Endothelial cell of umbilical vein (primary cell): ENCODE results near the gene IFITM5. TPM values are rescaled to one million over a fixed set of nuclear protein-coding genes. Genes with fewer than 3 reads are reported as not detected.

ENCODE experiments used
- BruUV-seq: library from RNA; stranded (reverse); fragments of 400-500 nt; replicated peaks from 2 replicates; lab custom pipeline; 2021; lab: Mats Ljungman, UMichigan
- CTCF ChIA-PET: fragments of 300-600, 350-600 bp; sonication (Branson Sonifier 250); formaldehyde crosslinking; loops from one replicate; lab custom pipeline; 2021; ENCODE audit warnings: antibody characterized with exemption, inconsistent platforms; lab: Charles Lee
- POLR2A ChIA-PET: fragments of 300-600, 350-600 bp; sonication (Branson Sonifier 250); formaldehyde crosslinking; loops from one replicate; lab custom pipeline; 2021; ENCODE audit warnings: antibody characterized with exemption, inconsistent platforms; lab: Charles Lee
- DNase-seq: peaks from one replicate; pipeline ENCODE4 v3.0.0-alpha.2; 2011; ENCODE audit warnings: low read depth, low spot score
- FAIRE-seq: peaks from 2 replicates; lab custom pipeline; 2011; peaks lifted over from hg19 to GRCh38; lab: Jason Lieb, UNC
- H2AFZ ChIP-seq: 2 replicates; pipeline ENCODE4 v1.6.0; 2012; ENCODE audit warnings: low read depth, low read length, control low read depth, inconsistent platforms
- H3K27ac ChIP-seq: 2 replicates; pipeline ENCODE4 v1.5.1; 2011; ENCODE audit warnings: low read depth, mild to moderate bottlenecking, control low read depth, low read length, moderate library complexity; ENCODE audit not compliant: insufficient read depth
- H3K27me3 ChIP-seq, 2 experiments: 2 replicates each; pipeline versions ENCODE4 v1.6.0 to v1.6.1; 2011; ENCODE audit warnings: low read length in 2 of 2, mixed read lengths in 1 of 2; ENCODE audit not compliant: control insufficient read depth in 2 of 2, insufficient read depth in 2 of 2
- H3K36me3 ChIP-seq, 2 experiments: 2 replicates in 1 of 2; 3 replicates in 1 of 2; pipeline ENCODE4 v1.5.1; 2011; ENCODE audit warnings: low read length in 2 of 2, mild to moderate bottlenecking in 1 of 2, moderate library complexity in 1 of 2; ENCODE audit not compliant: control insufficient read depth in 2 of 2, insufficient read depth in 2 of 2; ENCODE audit errors: extremely low read depth in 1 of 2
- H3K4me1 ChIP-seq: 3 replicates; pipeline ENCODE4 v1.5.1; 2011; ENCODE audit warnings: mild to moderate bottlenecking, low read length; ENCODE audit not compliant: control insufficient read depth, insufficient read depth; ENCODE audit errors: extremely low read depth
- H3K4me2 ChIP-seq: 2 replicates; pipeline ENCODE4 v1.6.1; 2011; ENCODE audit warnings: low read length, control low read depth, mixed read lengths; ENCODE audit not compliant: insufficient read depth
- H3K4me3 ChIP-seq, 3 experiments: fragments of 200-600 bp in 1 of 3; sonication (generic), shearing (Covaris generic) in 1 of 3; replicated peaks in 1 of 3; 2 replicates each; pipeline ENCODE4 v1.5.1; 2011 to 2016; ENCODE audit warnings: control low read depth in 3 of 3, low read length in 3 of 3, mild to moderate bottlenecking in 2 of 3, inconsistent platforms in 1 of 3, low read depth in 1 of 3, moderate library complexity in 1 of 3; ENCODE audit not compliant: insufficient read depth in 1 of 3
- H3K79me2 ChIP-seq: 2 replicates; pipeline ENCODE4 v1.6.0; 2012; ENCODE audit warnings: low read length, inconsistent platforms; ENCODE audit not compliant: control insufficient read depth, insufficient read depth
- H3K9ac ChIP-seq: replicated peaks from 2 replicates; pipeline ENCODE3; 2011; ENCODE audit warnings: low read length, control low read depth; ENCODE audit not compliant: insufficient read depth; ENCODE audit errors: extremely low read depth
- H3K9me1 ChIP-seq: replicated peaks from 3 replicates; pipeline ENCODE4 v1.6.0; 2011; ENCODE audit warnings: mild to moderate bottlenecking, low read length; ENCODE audit not compliant: control insufficient read depth, insufficient read depth; ENCODE audit errors: extremely low read depth
- H3K9me3 ChIP-seq: replicated peaks from 2 replicates; pipeline ENCODE4 v1.5.1; 2012; ENCODE audit warnings: low read length, inconsistent platforms; ENCODE audit not compliant: control insufficient read depth, insufficient read depth
- H4K20me1 ChIP-seq: replicated peaks from 2 replicates; pipeline ENCODE3; 2011; ENCODE audit warnings: mild to moderate bottlenecking, low read length; ENCODE audit not compliant: control insufficient read depth, insufficient read depth; ENCODE audit errors: extremely low read depth
- EZH2 ChIP-seq: IDR thresholded peaks from 2 replicates; pipeline ENCODE4 v1.6.1; 2012; ENCODE audit warnings: borderline replicate concordance, low read depth, mild to moderate bottlenecking, moderate library complexity, low read length, inconsistent platforms; ENCODE audit not compliant: severe bottlenecking
- FOS ChIP-seq: IDR thresholded peaks from 2 replicates; pipeline ENCODE4 v1.6.1; 2011; ENCODE audit warnings: mild to moderate bottlenecking, low read length, moderate library complexity, borderline replicate concordance; ENCODE audit not compliant: insufficient read depth
- GATA2 ChIP-seq: IDR thresholded peaks from 2 replicates; pipeline ENCODE4 v1.7.0; 2011; ENCODE audit warnings: low read depth, mild to moderate bottlenecking, moderate library complexity, mixed read lengths, low read length; ENCODE audit not compliant: insufficient read length, insufficient read depth
- JUN ChIP-seq: IDR thresholded peaks from 2 replicates; pipeline ENCODE4 v1.6.1; 2011; ENCODE audit warnings: borderline replicate concordance, low read depth; ENCODE audit not compliant: insufficient read length, insufficient read depth
- MAX ChIP-seq: IDR thresholded peaks from 2 replicates; pipeline ENCODE4 v1.6.1; 2011; ENCODE audit not compliant: insufficient read depth, insufficient read length
- MYC ChIP-seq: IDR thresholded peaks from one replicate; pipeline ENCODE4 v1.6.1; 2011; ENCODE audit warnings: mild to moderate bottlenecking, low read depth, low read length
- POLR2A ChIP-seq: IDR thresholded peaks from 2 replicates; pipeline ENCODE4 v1.6.1; 2012; ENCODE audit warnings: low read depth, mild to moderate bottlenecking, control low read depth, low read length
- POLR2AphosphoS5 ChIP-seq: IDR thresholded peaks from 2 replicates; pipeline ENCODE4 v1.6.1; 2012; ENCODE audit warnings: low read depth, mild to moderate bottlenecking, control low read depth, low read length, moderate library complexity; ENCODE audit not compliant: insufficient read depth
- dilution Hi-C: fragments of 300-500 bp; cut with MboI; formaldehyde crosslinking; loops from one replicate; pipeline ENCODE4 v1.15.0; 2019; ENCODE audit warnings: low sequenced_read_pairs; ENCODE audit not compliant: extremely low pct_ligation_motif_present
- intact Hi-C: fragments of 100-400 bp; cut with micrococcal nuclease; formaldehyde crosslinking; loops from one replicate; pipeline ENCODE4 v1.10.0; 2022
- polyA plus RNA-seq, 4 experiments: library from polyadenylated mRNA; depleted of rRNA in 3 of 4; stranded (reverse) in 3 of 4; unstranded in 1 of 4; fragments of >200 nt; gene quantifications; 2 replicates each; pipeline versions ENCODE4 v1.2.1 to v1.2.3, GENCODE V29; 2011 to 2012; ENCODE audit warnings: missing spikeins in 1 of 4
- total RNA-seq: library from RNA; stranded (reverse); gene quantifications from 2 replicates; pipeline ENCODE4 v1.2.3, GENCODE V29; 2021
- TF ChIP-seq, protein P1 (sequence below), 2 donors: IDR thresholded peaks; 1 replicate in 1 of 2; 2 replicates in 1 of 2; pipeline ENCODE4 v1.5.1; 2011; ENCODE audit warnings: low read length in 2 of 2, mild to moderate bottlenecking in 2 of 2, moderate library complexity in 2 of 2, control low read depth in 1 of 2, inconsistent platforms in 1 of 2, low read depth in 1 of 2; ENCODE audit not compliant: insufficient read depth in 1 of 2; ENCODE audit errors: extremely low read depth in 1 of 2

Gene IFITM5
- total and polyA plus RNA-seq, 2 donors (not counting 3 experiments of a cell fraction or from before 2014, with no cell fraction given): not detected

DNA sequence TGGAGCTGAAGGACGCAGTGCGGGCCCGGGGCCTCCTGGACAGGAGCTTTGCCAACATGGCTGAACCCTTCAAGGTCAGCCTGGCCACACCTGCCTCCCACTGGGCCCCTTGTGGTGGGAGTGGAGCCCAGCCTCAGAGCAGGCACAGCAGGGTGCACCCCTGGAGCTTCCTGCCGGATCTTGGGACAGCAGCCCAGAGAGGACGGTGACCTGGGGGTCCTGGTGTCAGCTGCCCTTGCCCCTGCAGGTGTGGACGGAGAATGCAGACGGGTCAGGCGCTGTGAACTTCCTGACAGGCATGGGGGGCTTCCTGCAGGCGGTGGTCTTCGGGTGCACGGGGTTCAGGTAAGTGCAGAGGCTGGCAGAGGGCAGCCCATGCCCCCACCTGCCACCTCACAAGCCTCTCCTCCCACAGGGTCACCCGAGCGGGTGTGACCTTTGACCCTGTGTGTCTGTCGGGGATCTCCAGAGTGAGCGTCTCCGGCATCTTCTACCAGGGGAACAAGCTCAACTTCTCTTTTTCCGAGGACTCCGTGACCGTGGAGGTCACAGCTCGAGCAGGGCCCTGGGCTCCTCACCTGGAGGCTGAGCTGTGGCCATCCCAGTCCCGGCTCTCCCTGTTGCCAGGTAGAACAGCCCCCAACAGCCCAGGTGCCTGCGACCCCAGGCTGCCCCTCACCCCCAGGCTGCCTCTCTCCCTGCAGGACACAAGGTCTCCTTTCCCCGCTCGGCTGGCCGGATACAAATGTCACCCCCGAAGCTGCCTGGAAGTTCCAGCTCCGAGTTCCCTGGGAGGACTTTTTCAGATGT is 5.3 kb downstream of the IFITM5 start:
- no peak overlapping the region for H3K9ac ChIP-seq
- H3K79me2 ChIP-seq: no peaks in the 10 kb centered on the region
- FAIRE-seq: no peak
- intact Hi-C loops: no loop called here
- H2AFZ ChIP-seq: no peak overlapping the region
- no peak for TF ChIP-seq FOS
- TF ChIP-seq MAX: no peak
- TF ChIP-seq JUN: no peak
- TF ChIP-seq, protein P1, sequence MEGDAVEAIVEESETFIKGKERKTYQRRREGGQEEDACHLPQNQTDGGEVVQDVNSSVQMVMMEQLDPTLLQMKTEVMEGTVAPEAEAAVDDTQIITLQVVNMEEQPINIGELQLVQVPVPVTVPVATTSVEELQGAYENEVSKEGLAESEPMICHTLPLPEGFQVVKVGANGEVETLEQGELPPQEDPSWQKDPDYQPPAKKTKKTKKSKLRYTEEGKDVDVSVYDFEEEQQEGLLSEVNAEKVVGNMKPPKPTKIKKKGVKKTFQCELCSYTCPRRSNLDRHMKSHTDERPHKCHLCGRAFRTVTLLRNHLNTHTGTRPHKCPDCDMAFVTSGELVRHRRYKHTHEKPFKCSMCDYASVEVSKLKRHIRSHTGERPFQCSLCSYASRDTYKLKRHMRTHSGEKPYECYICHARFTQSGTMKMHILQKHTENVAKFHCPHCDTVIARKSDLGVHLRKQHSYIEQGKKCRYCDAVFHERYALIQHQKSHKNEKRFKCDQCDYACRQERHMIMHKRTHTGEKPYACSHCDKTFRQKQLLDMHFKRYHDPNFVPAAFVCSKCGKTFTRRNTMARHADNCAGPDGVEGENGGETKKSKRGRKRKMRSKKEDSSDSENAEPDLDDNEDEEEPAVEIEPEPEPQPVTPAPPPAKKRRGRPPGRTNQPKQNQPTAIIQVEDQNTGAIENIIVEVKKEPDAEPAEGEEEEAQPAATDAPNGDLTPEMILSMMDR (IDR thresholded peaks at IDR 0.05; ENCODE audit: extremely low read depth in 1 of 2, insufficient read depth in 1 of 2, low read depth in 1 of 2, low read length in 2 of 2): no peak
- no peak for TF ChIP-seq POLR2AphosphoS5
- TF ChIP-seq POLR2A: no peak
- TF ChIP-seq MYC: no peak
- no peak for TF ChIP-seq GATA2
- TF ChIP-seq EZH2: no peak
- H3K27me3 ChIP-seq: no peaks in the 10 kb centered on the region
- no peak overlapping the region for H3K27ac ChIP-seq
- ChIA-PET CTCF (no interaction called here), POLR2A (interaction anchor here (0.5 kb wide), 1 partner anchor 17 kb away, joined by 3 read pairs; no protein-coding TSS in a partner anchor)
- no peaks in the 10 kb centered on the region for H3K9me1 ChIP-seq
- H3K9me3 ChIP-seq: no peaks in the 10 kb centered on the region
- no peak overlapping the region for H3K4me2 ChIP-seq
- H3K4me1 ChIP-seq: no peaks in the 10 kb centered on the region
- no TSS peak for BruUV-seq
- H4K20me1 ChIP-seq: no peaks in the 10 kb centered on the region
- no peak overlapping the region for H3K4me3 ChIP-seq
- DNase-seq: no peak
- peaks cover 0 to 8% of the 10 kb centered on the region in 2 experiments for H3K36me3 ChIP-seq
- dilution Hi-C loops: no loop called here
